Mammary epithelial cell (primary cell): Measurements from ENCODE around the gene PCSK6.

Experiments
- CTCF ChIP-seq, 2 donors: IDR thresholded peaks in 1 of 2; conservative IDR thresholded peaks in 1 of 2; 2 replicates each; pipeline ENCODE4 v1.5.1; 2011 to 2012; ENCODE audit warnings: inconsistent platforms in 2 of 2, low read length in 2 of 2, mild to moderate bottlenecking in 2 of 2, control low read depth in 1 of 2, low read depth in 1 of 2; ENCODE audit not compliant: insufficient read depth in 1 of 2; ENCODE audit errors: extremely low read depth in 1 of 2
- EZH2 ChIP-seq: IDR thresholded peaks from 2 replicates; pipeline ENCODE4 v1.6.1; 2012; ENCODE audit warnings: low read length, inconsistent platforms, borderline replicate concordance

GRCh38 chr15:101322016-101322695 lies 167.4 kb downstream of the PCSK6 start:
- TF ChIP-seq CTCF (conservative IDR thresholded peaks at IDR 0.05 in 1 of 2, IDR thresholded peaks at IDR 0.05 in 1 of 2; ENCODE audit: extremely low read depth in 1 of 2, insufficient read depth in 1 of 2, low read depth in 1 of 2, low read length in 2 of 2) (no peak), EZH2 (no peak)
